ENCODE results near the gene TAF1B. TPM values are rescaled to one million over a fixed set of nuclear protein-coding genes. Genes with fewer than 3 reads are reported as not detected.

TAF1B gene
- total RNA-seq, 2 donors from 2014 or later = 4.0 to 6.1 TPM

- Histone ChIP-seq H3K27ac (no peak overlapping the region), H3K4me3 (no peak overlapping the region), H3K36me3 (no peaks in the 10 kb centered on the region), H3K27me3 (no peaks in the 10 kb centered on the region), H3K9me3 (no peaks in the 10 kb centered on the region), H3K4me1 (no peaks in the 10 kb centered on the region)
- no peak for TF ChIP-seq CTCF (IDR thresholded peaks at IDR 0.05)
- DNase-seq (ENCODE audit: low spot score) = no peak
Measured at GRCh38 chr2:9867881-9868280, 24.6 kb downstream of the TAF1B start.

- DNase-seq (ENCODE audit: low spot score) = no peak
- TF ChIP-seq CTCF (IDR thresholded peaks at IDR 0.05) = no peak
- H3K4me3 ChIP-seq = no peak overlapping the region
- peaks cover 23% of the 10 kb centered on the region for H3K36me3 ChIP-seq
- H3K4me1 ChIP-seq = no peaks in the 10 kb centered on the region
- H3K27me3 ChIP-seq = no peaks in the 10 kb centered on the region
- H3K27ac ChIP-seq = no peak overlapping the region
- no peaks in the 10 kb centered on the region for H3K9me3 ChIP-seq
Measured at GRCh38 chr2:9873337-9873736, 30.1 kb downstream of the TAF1B start.

- H3K36me3 ChIP-seq = peaks cover 23% of the 10 kb centered on the region
Measured at GRCh38 chr2:9877026-9877425, 33.8 kb downstream of the TAF1B start.

GRCh38 chr2:9877726-9878125, 34.5 kb downstream of the TAF1B start:
- no peak for TF ChIP-seq CTCF (IDR thresholded peaks at IDR 0.05)
- H3K27ac ChIP-seq = no peak overlapping the region
- no peaks in the 10 kb centered on the region for H3K9me3 ChIP-seq
- no peaks in the 10 kb centered on the region for H3K4me1 ChIP-seq
- DNase-seq (ENCODE audit: low spot score) = no peak
- H3K36me3 ChIP-seq = peaks cover 23% of the 10 kb centered on the region
- no peaks in the 10 kb centered on the region for H3K27me3 ChIP-seq
- H3K4me3 ChIP-seq = no peak overlapping the region

More at GRCh38 chr2:9877026-9877425, 33.8 kb downstream of the TAF1B start:
- no peak for DNase-seq (ENCODE audit: low spot score)
- no peak for TF ChIP-seq CTCF (IDR thresholded peaks at IDR 0.05)
- no peak overlapping the region for H3K4me3 ChIP-seq
- no peaks in the 10 kb centered on the region for H3K27me3 ChIP-seq
- H3K9me3 ChIP-seq = no peaks in the 10 kb centered on the region
- no peak overlapping the region for H3K27ac ChIP-seq
- no peaks in the 10 kb centered on the region for H3K4me1 ChIP-seq

- DNase-seq (ENCODE audit: low spot score) = no peak
- no peaks in the 10 kb centered on the region for H3K9me3 ChIP-seq
- no peaks in the 10 kb centered on the region for H3K27me3 ChIP-seq
- H3K36me3 ChIP-seq = peaks cover 34% of the 10 kb centered on the region
- H3K4me3 ChIP-seq = no peak overlapping the region
- H3K4me1 ChIP-seq = no peaks in the 10 kb centered on the region
- no peak overlapping the region for H3K27ac ChIP-seq
- TF ChIP-seq CTCF (IDR thresholded peaks at IDR 0.05) = no peak
Measured at GRCh38 chr2:9879455-9880194, 36.4 kb downstream of the TAF1B start.

GRCh38 chr2:9883897-9884296, 40.6 kb downstream of the TAF1B start:
- DNase-seq (ENCODE audit: low spot score) = no peak
- Histone ChIP-seq H3K4me1 (no peaks in the 10 kb centered on the region), H3K36me3 (peaks cover 22% of the 10 kb centered on the region), H3K4me3 (no peak overlapping the region), H3K9me3 (peaks cover 0 to 13% of the 10 kb centered on the region in 2 donors), H3K27ac (no peak overlapping the region), H3K27me3 (no peaks in the 10 kb centered on the region)
- no peak for TF ChIP-seq CTCF (IDR thresholded peaks at IDR 0.05)

Measured in right atrium auricular region (tissue), 2 donors.